Right ventricle myocardium superior (tissue), 1 donor: Measurements from ENCODE around the gene CWC27. TPM values are rescaled to one million over a fixed set of nuclear protein-coding genes. Genes with fewer than 3 reads are reported as not detected.
"Not testable (repeated sequence)": the region's sequence is repeated elsewhere in the genome, so short reads cannot be mapped to it uniquely, and the experiment has no call there.

Experiments
- ATAC-seq: fragments of 200-7000 bp; cut with Tn5 transposase; one replicate; pipeline ENCODE4 v1.9.1; 2020; ENCODE audit warnings: mild to moderate bottlenecking; ENCODE audit not compliant: poor library complexity
- DNase-seq: peaks from one replicate; pipeline ENCODE4 v3.0.0-alpha.2; 2020
- intact Hi-C: fragments of 100-400 bp; cut with DNase I; formaldehyde crosslinking; loops from one replicate; pipeline ENCODE4 v1.11.2; 2022
- total RNA-seq: library from RNA; stranded (reverse); fragmentation: NEBNext Ultra II Directional; extraction: Animal tissue kit (Norgen Biotek cat#: 25700); gene quantifications from one replicate; pipeline ENCODE4 v1.2.1, GENCODE V29; 2021
- donor health status: DM: no; HTN: yes; CAD: no; lungs with severe emphysema.

CWC27 gene
- total RNA-seq, 1 donor from 2014 or later: 22.4 TPM

DNA sequence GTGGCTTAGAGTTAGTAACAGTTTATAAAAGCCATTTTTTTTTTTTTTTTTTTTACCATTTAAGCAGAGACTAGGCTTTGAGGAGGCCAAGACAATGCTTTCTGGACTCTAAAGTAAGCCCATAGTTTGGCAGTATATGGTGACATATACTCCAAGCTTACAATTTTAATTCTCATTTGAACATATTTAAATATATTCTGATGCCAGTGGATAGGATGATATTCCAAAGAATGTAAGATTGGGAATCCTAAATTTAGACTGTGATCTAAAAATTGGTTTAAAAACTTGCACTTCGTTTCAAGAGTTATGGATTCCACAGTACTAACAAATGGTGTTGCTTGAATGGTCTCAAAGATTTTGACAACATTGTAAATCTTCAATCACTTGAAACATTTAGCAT is 112.1 kb downstream of the CWC27 start:
- ATAC-seq: no peak
- intact Hi-C loops: no loop called here
- no peak for DNase-seq

DNA sequence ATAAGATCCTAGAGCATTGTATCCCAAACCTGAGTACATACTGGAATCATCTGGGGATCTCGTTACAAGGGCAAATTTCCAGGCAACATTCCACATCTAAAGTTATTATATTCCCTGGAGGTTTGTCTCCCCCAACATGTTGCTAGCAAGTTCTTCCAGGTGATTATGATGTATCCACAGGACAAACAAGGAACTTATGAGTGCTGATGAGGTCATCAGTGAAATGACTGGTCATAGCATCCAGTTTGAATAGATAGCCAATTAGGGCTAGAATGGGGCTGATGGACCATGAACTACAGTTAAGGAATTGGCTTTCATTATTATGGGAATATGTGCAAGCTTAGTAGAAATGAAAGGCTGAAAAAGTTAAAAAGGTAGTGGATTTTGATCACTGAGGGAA is 115.2 kb downstream of the CWC27 start:
- ATAC-seq (no peak), DNase-seq (no peak)
- intact Hi-C loops: no loop called here

DNA sequence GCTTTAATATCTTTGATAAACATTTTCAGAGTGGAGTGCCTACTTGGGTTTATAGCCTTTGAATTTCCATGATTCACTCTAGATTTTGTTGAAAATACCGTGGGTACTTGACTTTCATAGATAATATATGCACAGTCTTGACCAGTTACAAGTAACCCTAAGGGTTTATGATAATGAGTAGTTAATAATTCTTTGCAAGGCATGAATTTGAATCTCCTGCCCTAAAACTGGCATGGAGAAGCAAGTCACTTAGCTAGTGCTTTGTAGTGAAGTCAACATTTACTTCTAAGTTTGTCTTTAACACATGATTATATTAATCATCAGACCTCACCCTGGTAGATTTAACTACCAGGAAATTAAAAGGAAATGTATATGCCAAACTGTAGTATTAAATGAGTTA is 115.8 kb downstream of the CWC27 start:
- DNase-seq: no peak
- intact Hi-C loops: no loop called here
- ATAC-seq: no peak

DNA sequence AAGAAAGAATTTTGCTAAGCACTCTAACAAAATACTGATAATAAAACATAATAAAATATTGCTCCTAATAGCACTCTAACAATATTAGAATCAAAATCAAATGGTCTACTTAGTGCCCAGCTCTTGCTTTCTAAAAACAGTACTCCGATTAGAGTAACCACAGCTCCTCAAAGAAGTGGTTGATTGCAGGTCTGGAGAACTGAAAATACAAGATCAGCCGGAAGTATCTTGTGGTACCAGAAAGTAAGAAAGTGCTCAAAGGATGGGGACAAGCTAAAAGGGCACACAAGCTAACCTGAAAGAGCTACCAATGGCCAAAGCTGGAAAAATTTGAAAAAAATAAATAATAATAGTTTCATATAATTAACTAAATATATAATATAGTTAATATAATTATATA is 119.2 kb downstream of the CWC27 start:
- intact Hi-C loops: no loop called here
- no peak for DNase-seq
- no peak for ATAC-seq

DNA sequence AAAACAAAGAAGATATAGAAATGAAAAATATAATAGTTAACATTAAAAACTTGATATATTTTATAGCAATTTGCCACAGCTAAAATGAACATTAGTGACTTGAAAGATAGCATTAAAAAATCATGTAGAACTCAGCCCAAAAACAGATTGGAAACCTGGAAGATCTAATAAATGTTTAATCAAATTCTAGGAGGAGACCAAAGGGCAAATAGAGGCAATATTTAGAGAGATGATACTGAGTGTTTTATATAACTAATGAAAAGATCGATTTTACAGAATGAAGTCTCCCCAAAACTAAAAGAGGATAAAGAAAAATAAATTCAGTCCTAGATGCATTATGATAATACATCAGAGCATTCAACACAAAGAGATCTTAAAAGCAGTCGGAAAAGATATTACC is 127.0 kb downstream of the CWC27 start:
- intact Hi-C loops: no loop called here
- DNase-seq (no peak), ATAC-seq (no peak)

DNA sequence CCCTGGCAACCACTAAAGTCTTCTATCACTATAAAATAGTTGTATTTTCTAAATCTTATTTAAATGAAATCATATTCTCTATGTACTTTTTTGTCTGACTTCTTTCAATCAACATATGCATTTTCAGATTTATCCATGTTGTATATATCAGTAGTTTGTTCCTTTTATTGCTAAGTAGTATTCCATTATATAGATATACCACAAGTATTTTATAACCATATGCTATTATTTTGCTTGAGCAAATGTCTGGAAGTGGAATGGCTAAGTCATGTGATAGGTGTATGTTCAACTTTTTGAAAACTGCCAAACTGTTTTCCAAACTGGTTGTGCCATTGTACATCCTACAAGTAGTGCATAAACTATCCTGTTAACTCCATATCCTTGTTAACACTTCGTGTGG is 131.1 kb downstream of the CWC27 start:
- DNase-seq (no peak), ATAC-seq (no peak)
- intact Hi-C loops: no loop called here

DNA sequence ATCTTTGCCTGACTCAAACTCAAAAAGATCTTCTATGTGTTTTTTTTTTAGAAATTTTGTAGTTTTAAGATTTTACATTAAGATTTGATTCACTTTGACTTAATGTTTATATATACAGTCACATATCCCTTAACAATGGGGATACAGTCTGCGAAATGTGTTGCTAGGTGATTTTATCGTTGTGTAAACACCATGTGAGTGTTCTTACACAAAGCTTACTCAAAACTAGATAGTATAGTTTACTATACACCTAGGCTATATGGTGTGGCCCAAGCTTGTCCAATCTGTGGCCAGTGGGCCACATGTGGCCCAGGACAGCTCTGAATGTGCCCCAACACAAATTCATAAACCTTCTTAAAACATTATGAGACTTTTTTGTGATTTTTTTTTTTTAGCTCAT is 131.9 kb downstream of the CWC27 start:
- DNase-seq (no peak), ATAC-seq (no peak)
- intact Hi-C loops: no loop called here

DNA sequence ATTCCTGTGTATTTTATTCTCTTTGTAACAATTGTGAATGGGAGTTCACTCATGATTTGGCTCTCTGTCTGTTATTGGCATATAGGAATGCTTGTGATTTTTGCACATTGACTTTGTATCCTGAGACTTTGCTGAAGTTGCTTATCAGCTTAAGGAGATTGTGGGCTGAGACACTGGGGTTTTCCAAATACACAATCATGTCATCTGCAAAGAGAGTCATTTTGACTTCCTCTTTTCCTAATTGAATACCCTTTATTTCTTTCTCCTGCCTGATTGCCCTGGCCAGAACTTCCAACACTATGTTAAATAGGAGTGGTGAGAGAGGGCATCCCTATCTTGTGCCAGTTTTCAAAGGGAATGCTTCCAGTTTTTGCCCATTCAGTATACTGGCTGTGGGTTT is 138.7 kb downstream of the CWC27 start:
- intact Hi-C loops, DNase-seq, ATAC-seq: not testable (repeated sequence)

DNA sequence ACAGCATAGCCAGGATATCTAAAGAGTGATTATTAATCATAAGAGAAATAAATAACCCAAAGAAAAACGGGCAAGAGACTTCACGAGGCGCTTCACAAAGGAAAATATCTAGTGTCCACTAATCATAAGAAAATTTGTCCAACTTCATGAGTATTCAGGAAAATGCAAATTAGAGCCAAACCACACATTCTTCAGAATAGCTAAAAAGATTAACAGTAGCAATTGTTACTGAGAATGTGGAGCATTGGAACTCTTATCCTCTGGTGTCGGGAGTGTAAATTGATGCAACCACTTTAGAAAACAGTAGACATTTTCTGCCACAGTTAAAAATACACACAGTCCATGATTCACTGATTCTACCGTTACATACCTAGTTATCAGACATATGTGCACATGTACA is 145.7 kb downstream of the CWC27 start:
- no peak for DNase-seq
- no peak for ATAC-seq
- intact Hi-C loops: no loop called here

DNA sequence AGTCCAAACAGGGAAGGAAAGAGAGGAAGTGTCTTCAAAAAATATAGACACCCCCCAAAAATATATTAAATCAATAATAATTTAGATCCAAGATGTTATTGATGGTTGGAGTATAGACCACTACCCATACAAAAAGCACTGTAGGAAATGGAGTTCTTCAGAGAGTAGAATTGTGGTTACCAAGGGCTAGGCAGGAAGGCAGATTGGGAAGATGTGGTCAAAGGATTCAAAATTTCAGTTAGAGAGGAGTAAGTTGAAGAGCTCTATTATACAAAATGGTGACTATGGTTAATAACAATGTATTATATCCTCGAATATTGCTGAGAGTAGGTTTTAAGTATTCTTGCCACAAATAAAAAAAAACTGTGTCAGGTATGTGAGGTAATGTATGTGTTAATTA is 149.4 kb downstream of the CWC27 start:
- DNase-seq (no peak), ATAC-seq (no peak)
- intact Hi-C loops: no loop called here

DNA sequence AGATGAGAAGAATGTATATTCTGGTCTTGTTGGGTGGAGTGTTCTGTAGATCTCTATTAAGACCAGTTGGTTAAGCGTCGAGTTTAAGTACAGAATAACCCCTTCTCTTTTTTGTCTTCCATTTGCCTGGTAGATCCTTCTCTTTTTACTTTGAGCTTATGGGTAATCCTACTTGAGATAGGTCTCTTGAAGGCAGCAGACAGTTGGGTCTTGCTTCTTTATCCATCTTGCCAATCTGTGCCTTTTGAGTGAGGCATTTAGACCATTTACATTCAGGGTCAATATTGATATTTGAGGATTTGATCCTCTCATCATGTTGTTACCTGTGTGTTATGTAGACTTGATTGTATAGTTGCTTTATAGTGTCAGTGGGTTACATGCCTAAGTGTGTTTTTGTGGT is 152.7 kb downstream of the CWC27 start:
- intact Hi-C loops: no loop called here
- no peak for ATAC-seq
- no peak for DNase-seq

DNA sequence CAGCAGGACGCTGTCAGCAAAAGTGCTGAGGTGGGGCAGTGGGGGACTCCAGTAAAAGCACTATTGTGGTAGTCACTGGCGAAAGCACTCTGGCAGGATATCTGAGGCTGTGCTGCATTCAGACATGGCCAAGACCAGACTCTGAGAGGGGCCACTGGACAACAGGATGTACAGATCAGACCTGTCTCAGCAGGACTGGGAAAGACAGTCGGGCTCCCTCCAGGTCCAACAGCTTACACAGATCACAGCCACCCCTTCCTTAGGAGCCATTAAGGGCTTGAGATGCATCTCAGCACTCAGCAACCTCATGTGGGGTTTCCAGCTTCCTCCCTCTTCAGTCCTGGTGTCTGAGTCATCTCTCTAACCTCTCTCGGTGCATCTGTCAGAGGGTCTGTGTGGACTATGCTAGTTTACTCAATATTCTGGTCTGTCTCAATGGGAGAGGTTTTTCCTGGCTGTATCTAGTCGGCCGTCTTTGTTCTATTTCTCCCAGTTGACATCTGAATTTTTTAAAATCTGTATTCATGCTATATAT is 154.5 kb downstream of the CWC27 start:
- DNase-seq (no peak), ATAC-seq (no peak)
- intact Hi-C loops: no loop called here

DNA sequence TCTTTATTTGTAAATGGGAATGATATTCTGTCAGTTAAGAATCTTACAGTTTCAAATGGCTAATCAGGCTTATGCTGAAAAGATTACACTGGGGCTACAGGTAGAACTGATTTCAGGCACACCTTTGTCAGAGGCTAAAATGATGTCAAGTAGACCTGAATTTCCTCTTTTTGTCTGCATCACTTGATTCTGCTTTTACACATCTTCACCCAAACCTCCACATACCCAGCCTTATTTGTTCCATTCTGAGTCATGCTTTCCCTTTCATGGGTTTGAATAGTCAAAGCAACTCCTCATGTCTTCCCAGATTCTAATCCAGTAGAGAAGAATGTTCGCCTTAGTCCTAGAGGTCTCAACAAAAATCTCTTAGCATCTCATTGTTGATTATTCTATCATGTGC is 156.4 kb downstream of the CWC27 start:
- ATAC-seq (no peak), DNase-seq (no peak)
- intact Hi-C loops: no loop called here

DNA sequence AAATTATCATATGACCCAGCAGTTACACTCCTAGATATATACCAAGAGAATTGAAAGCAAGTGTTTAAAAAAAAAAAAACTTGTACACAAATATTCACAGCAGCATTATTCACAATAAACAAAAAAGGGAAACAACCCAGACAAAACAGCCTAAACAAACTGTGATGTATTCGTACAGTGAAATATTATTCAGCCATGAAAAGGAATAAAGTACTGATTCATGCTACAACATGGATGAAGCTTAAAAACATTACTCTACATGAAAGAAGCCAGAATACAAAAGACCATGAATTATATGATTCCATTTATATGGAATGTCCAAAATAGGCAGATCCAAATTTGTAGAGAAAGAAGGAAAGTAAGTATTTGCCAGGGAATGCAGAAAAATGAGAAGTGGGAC is 161.1 kb downstream of the CWC27 start:
- ATAC-seq (no peak), DNase-seq (no peak)
- intact Hi-C loops: no loop called here

DNA sequence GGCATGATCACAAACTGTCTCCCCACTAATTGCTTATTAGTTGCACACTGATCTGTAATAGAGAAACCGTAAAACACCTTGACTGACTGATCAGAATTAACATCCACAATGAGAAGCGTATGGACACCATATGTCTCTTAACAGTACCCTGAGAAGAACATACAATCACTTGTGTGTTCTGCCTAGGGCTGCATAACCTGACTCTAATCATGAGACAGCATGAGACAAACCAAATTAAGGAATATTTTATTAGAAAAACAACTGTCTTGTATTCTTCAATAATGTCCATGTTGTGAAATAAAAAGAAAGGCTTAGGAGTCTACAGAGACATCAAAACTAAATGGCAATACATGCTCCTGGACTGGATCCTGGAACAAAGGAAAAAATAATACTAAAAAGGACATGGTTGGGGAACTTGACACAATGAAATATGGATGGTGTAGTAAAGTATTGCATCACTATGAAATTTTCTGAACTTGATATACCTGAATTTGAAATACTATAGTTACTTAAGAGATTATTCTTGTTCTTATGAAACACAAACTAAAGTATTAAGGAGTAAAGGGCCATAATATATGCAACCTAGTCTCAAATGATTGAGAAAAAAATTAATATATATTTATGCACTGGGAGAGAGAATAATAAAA is 162.1 kb downstream of the CWC27 start:
- DNase-seq: no peak
- no peak for ATAC-seq
- intact Hi-C loops: no loop called here

DNA sequence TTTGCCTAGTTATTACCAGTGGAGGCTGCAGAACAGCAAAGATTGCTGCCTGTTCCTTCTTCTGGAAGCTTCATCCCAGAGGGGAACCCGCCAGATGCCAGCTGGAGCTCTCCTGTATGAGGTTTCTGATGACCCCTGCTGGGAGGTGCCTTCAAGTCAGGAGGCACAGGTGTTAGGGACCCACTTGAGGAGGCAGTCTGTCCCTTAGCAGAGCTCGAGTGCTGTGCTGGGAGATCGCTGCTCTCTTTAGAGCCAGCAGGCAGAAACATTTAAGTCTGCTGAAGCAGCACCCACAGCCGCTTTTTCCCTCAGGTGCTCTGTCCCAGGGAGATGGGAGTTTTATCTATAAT is 170.7 kb downstream of the CWC27 start:
- DNase-seq, intact Hi-C loops, ATAC-seq: not testable (repeated sequence)

DNA sequence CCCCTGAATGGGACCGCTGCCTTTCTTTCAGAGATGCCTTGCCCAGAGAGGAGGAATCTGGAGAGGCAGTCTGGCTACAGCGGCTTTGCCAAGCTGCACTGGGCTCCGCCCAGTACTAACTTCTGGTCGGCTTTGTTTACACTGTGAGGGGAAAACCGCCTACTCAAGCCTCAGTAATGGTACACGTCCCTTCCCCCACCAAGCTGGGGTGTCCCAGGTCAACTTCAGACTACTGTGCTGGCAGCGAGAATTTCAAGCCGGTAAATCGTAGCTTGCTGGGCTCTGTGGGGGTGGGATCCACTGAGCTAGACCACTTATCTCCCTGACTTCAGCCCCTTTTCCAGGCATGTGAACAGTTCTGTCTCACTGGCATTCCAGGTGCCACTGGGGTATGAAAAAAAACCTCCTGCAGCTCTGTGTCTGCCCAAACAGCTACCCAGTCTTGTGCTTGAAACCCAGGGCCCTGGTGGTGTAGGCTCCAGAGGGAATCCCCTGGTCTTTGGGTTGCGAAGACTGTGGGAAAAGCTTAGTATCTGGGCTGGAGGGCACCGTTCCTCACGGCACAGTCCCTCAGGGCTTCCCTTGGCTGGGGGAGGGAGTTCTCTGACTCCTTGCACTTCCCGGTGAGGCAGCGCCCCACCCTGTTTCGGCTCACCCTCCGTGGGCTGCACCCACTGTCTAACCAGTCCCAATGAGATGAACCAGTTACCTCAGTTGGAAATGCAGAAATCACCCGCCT is 171.2 kb downstream of the CWC27 start:
- DNase-seq (no peak), ATAC-seq (no peak)
- intact Hi-C loops: no loop called here

DNA sequence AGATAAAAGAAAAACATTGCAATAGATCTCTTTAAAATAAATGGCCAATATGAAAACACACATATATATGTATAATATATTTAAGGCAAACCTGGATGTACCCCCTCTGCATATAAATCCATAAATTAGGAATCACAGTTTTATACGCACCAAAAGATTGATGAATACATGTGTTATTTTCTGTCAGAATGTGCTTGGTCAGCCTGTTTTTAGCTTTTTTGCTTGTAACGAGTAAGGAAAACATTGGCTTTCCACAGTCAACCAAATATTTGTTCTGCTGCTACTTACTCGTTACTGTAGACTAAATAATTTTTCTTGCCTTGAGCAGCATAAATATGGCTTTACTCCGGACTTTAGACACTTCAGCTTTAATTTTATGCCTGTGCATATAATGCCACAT is 173.7 kb downstream of the CWC27 start:
- ATAC-seq: no peak
- no peak for DNase-seq
- intact Hi-C loops: no loop called here

DNA sequence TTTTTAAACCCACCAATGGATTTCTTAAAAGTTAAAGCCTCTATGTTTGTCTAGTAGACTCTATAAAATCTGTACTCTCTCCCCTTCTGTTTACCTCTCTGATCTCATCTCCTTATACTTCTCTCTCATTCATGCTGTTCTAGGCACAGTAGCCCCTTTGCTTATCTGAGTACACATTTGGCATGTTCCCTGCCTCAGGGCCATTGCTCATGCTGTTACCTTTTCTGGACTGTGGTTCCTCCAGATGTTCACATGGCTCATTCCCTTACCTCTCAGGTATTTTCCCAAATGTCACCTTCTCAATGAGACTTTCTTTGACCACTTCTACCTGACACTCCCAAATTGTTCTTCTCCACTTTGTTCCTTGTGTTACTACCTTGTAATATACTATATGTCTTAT is 176.1 kb downstream of the CWC27 start:
- ATAC-seq (no peak), DNase-seq (no peak)
- intact Hi-C loops: no loop called here

DNA sequence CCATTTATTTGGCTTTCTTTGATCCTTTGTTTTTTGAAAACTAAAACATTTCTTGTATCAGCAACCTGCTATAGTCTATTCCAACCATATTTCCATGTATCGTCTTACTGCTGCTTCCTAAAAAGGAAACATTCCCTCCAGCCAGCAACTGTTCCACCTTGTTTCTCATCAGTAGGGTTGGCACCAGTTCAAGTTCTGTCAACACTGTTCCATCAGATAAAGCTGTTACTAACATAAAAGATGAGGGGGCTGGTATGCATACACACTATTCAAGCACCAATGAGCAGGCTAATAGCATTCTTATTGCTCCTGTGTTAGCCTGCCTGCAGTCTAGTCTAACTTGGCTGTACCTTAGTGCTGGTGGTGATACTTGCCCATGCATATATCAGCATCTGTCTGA is 178.3 kb downstream of the CWC27 start:
- intact Hi-C loops: no loop called here
- no peak for ATAC-seq
- no peak for DNase-seq

DNA sequence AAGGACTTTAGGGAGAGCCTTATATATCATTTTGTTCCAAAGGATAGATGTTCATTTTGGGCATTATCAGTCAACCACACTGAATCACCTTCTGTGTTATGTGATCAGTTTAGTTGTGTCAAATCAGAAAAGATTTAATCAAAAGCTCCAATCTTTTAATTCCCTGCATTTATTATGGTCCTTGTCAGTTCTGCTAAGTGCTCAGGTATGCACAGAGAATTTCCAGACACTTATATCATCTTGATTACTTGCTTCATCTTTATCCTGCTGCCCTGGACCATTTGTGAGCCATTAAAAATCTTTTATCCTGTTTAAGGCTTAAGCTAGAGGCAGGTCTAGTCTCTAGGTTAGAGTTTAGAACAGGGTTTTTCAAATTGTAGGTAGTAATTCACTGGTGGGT is 179.1 kb downstream of the CWC27 start:
- intact Hi-C loops: no loop called here
- ATAC-seq (no peak), DNase-seq (no peak)
